ENCODE data around the gene CFAP91. TPM values are rescaled to one million over a fixed set of nuclear protein-coding genes. Genes with fewer than 3 reads are reported as not detected.

Gene CFAP91
- polyA plus RNA-seq, 1 donor from 2014 or later, result 14.2 TPM

GRCh38 chr3:119747357-119747756 lies 44.5 kb downstream of the CFAP91 start:
- H3K27me3 ChIP-seq (ENCODE audit: insufficient read depth, low read depth, low read length), result no peaks in the 10 kb centered on the region
- H2AFZ ChIP-seq (ENCODE audit: low read depth, low read length), result no peak overlapping the region
- H3F3A ChIP-seq (ENCODE audit: insufficient read depth, low read length, poor library complexity, severe bottlenecking), result no peaks in the 10 kb centered on the region
- H3K4me2 ChIP-seq (ENCODE audit: low read length), result no peak overlapping the region
- H3K9ac ChIP-seq (ENCODE audit: low read length), result no peak overlapping the region
- TF ChIP-seq SMC3 (conservative IDR thresholded peaks at IDR 0.05; ENCODE audit: poor library complexity), result no peak
- no peak for TF ChIP-seq EP300 (conservative IDR thresholded peaks at IDR 0.05; ENCODE audit: poor library complexity, severe bottlenecking)
- TF ChIP-seq MXI1 (conservative IDR thresholded peaks at IDR 0.05; ENCODE audit: poor library complexity, severe bottlenecking), result no peak
- no peak for TF ChIP-seq REST (IDR thresholded peaks at IDR 0.05; ENCODE audit: borderline replicate concordance)
- no peak for TF ChIP-seq CTCF (IDR thresholded peaks at IDR 0.05; ENCODE audit: poor library complexity, severe bottlenecking)
- TF ChIP-seq RAD21 (conservative IDR thresholded peaks at IDR 0.05), result no peak
- no peak for TF ChIP-seq EZH2 (IDR thresholded peaks at IDR 0.05; ENCODE audit: borderline replicate concordance, insufficient read depth, low read length, poor library complexity, severe bottlenecking)
- no peak for TF ChIP-seq TAF1 (IDR thresholded peaks at IDR 0.05; ENCODE audit: low read depth)
- TF ChIP-seq POLR2AphosphoS5 (IDR thresholded peaks at IDR 0.05), result no peak
- no peak overlapping the region for H3K4me3 ChIP-seq (ENCODE audit: low read length)
- no peaks in the 10 kb centered on the region for H3K9me3 ChIP-seq (ENCODE audit: low read length)
- H4K20me1 ChIP-seq (ENCODE audit: insufficient read depth), result no peaks in the 10 kb centered on the region
- no peak overlapping the region for H3K27ac ChIP-seq (ENCODE audit: low read length)
- H3K36me3 ChIP-seq (ENCODE audit: insufficient read depth, low read length), result peaks cover 5% of the 10 kb centered on the region
- no peaks in the 10 kb centered on the region for H3K79me2 ChIP-seq (replicated peaks; ENCODE audit: insufficient read depth, low read length)
- H3K9me2 ChIP-seq (ENCODE audit: insufficient read depth, low read length), result no peaks in the 10 kb centered on the region

GRCh38 chr3:119748991-119749390 lies 46.2 kb downstream of the CFAP91 start:
- TF ChIP-seq POLR2AphosphoS5 (IDR thresholded peaks at IDR 0.05), result no peak
- no peak for TF ChIP-seq TAF1 (IDR thresholded peaks at IDR 0.05; ENCODE audit: low read depth)
- no peak for TF ChIP-seq EP300 (conservative IDR thresholded peaks at IDR 0.05; ENCODE audit: poor library complexity, severe bottlenecking)
- TF ChIP-seq EZH2 (IDR thresholded peaks at IDR 0.05; ENCODE audit: borderline replicate concordance, insufficient read depth, low read length, poor library complexity, severe bottlenecking), result no peak
- TF ChIP-seq CTCF (IDR thresholded peaks at IDR 0.05; ENCODE audit: poor library complexity, severe bottlenecking), result no peak
- TF ChIP-seq RAD21 (conservative IDR thresholded peaks at IDR 0.05), result no peak
- TF ChIP-seq MXI1 (conservative IDR thresholded peaks at IDR 0.05; ENCODE audit: poor library complexity, severe bottlenecking), result no peak
- TF ChIP-seq REST (IDR thresholded peaks at IDR 0.05; ENCODE audit: borderline replicate concordance), result no peak
- TF ChIP-seq SMC3 (conservative IDR thresholded peaks at IDR 0.05; ENCODE audit: poor library complexity), result no peak

More at GRCh38 chr3:119748991-119749390, 46.2 kb downstream of the CFAP91 start:
- Histone ChIP-seq H2AFZ (ENCODE audit: low read depth, low read length) (no peak overlapping the region), H3K27ac (ENCODE audit: low read length) (no peak overlapping the region), H3K4me3 (ENCODE audit: low read length) (no peak overlapping the region), H3F3A (ENCODE audit: insufficient read depth, low read length, poor library complexity, severe bottlenecking) (no peaks in the 10 kb centered on the region), H3K9ac (ENCODE audit: low read length) (no peak overlapping the region), H3K36me3 (ENCODE audit: insufficient read depth, low read length) (peaks cover 5% of the 10 kb centered on the region), H4K20me1 (ENCODE audit: insufficient read depth) (no peaks in the 10 kb centered on the region), H3K9me2 (ENCODE audit: insufficient read depth, low read length) (no peaks in the 10 kb centered on the region), H3K4me2 (ENCODE audit: low read length) (no peak overlapping the region), H3K79me2 (replicated peaks; ENCODE audit: insufficient read depth, low read length) (no peaks in the 10 kb centered on the region), H3K27me3 (ENCODE audit: insufficient read depth, low read depth, low read length) (no peaks in the 10 kb centered on the region), H3K9me3 (ENCODE audit: low read length) (no peaks in the 10 kb centered on the region)
